ENCODE data around the gene MMP2.

The MMP2 gene

GRCh38 chr16:55443434-55444346 lies 35.3 kb upstream of the MMP2 start:
- Histone ChIP-seq H4K20me1 (no peaks in the 10 kb centered on the region), H3K4me2 (peak overlapping the region in 3 of 11 experiments; percentile 75 to 95 (median 78); a peak in 5 of 22 replicates), H3K4me1 (peaks cover 9 to 56% (median 11%) of the 10 kb centered on the region in 10 experiments), H3K4me3 (peak overlapping the region in 2 of 10 experiments; percentile 16 to 30; a peak in 4 of 20 replicates), H3K27me3 (no peaks in the 10 kb centered on the region), H3K9me3 (replicated peaks in 1 of 11) (no peaks in the 10 kb centered on the region), H3K36me3 (no peaks in the 10 kb centered on the region), H3K9ac (peak overlapping the region in 2 of 11 experiments; percentile 73 to 75; a peak in 4 of 22 replicates), H3K27ac (peak overlapping the region in 3 of 11 experiments; percentile 57 to 91 (median 87); a peak in 6 of 22 replicates)
- no peak for TF ChIP-seq Cebpa-rat (IDR thresholded peaks at IDR 0.05)

GRCh38 chr16:55444754-55445485 lies 34.1 kb upstream of the MMP2 start:
- peak overlapping the region; percentile 17 to 95 (median 51); a peak in 19 of 22 replicates for H3K4me2 ChIP-seq
- no peaks in the 10 kb centered on the region for H3K27me3 ChIP-seq
- peak overlapping the region in 1 of 10 experiments; percentile 16; a peak in 2 of 20 replicates for H3K4me3 ChIP-seq
- H3K27ac ChIP-seq: peak overlapping the region in 3 of 11 experiments; percentile 57 to 91 (median 87); a peak in 6 of 22 replicates
- H3K9me3 ChIP-seq (replicated peaks in 1 of 11): no peaks in the 10 kb centered on the region
- peaks cover 9 to 56% (median 11%) of the 10 kb centered on the region in 10 experiments for H3K4me1 ChIP-seq
- H4K20me1 ChIP-seq: no peaks in the 10 kb centered on the region
- peak overlapping the region in 2 of 11 experiments; percentile 73 to 75; a peak in 5 of 22 replicates for H3K9ac ChIP-seq
- H3K36me3 ChIP-seq: no peaks in the 10 kb centered on the region
- no peak for TF ChIP-seq Cebpa-rat (IDR thresholded peaks at IDR 0.05)

GRCh38 chr16:55447231-55447630 lies 31.8 kb upstream of the MMP2 start:
- H3K9ac ChIP-seq: no peak overlapping the region
- peaks cover 9 to 40% (median 11%) of the 10 kb centered on the region in 10 experiments for H3K4me1 ChIP-seq
- no peak overlapping the region for H3K4me2 ChIP-seq
- no peak overlapping the region for H3K27ac ChIP-seq
- no peaks in the 10 kb centered on the region for H3K27me3 ChIP-seq
- H4K20me1 ChIP-seq: no peaks in the 10 kb centered on the region
- no peaks in the 10 kb centered on the region for H3K36me3 ChIP-seq
- no peak overlapping the region for H3K4me3 ChIP-seq
- no peaks in the 10 kb centered on the region for H3K9me3 ChIP-seq (replicated peaks in 1 of 11)
- no peak for TF ChIP-seq Cebpa-rat (IDR thresholded peaks at IDR 0.05)

GRCh38 chr16:55452996-55453395 lies 26.0 kb upstream of the MMP2 start:
- H3K27ac ChIP-seq: no peak overlapping the region
- H4K20me1 ChIP-seq: no peaks in the 10 kb centered on the region
- H3K4me2 ChIP-seq: no peak overlapping the region
- H3K4me3 ChIP-seq: no peak overlapping the region
- no peaks in the 10 kb centered on the region for H3K9me3 ChIP-seq (replicated peaks in 1 of 11)
- H3K27me3 ChIP-seq: no peaks in the 10 kb centered on the region
- H3K9ac ChIP-seq: no peak overlapping the region
- H3K36me3 ChIP-seq: no peaks in the 10 kb centered on the region
- peaks cover 0 to 11% (median 0%) of the 10 kb centered on the region in 10 experiments; a peak in 4 of 20 replicates for H3K4me1 ChIP-seq
- TF ChIP-seq Cebpa-rat (IDR thresholded peaks at IDR 0.05): no peak

- H3K4me3 ChIP-seq: no peak overlapping the region
- no peaks in the 10 kb centered on the region for H4K20me1 ChIP-seq
- no peak for TF ChIP-seq Cebpa-rat (IDR thresholded peaks at IDR 0.05)
- peaks cover 0 to 11% (median 0%) of the 10 kb centered on the region in 10 experiments; a peak in 4 of 20 replicates for H3K4me1 ChIP-seq
- peak overlapping the region in 2 of 11 experiments; percentile 44 to 48; a peak in 4 of 22 replicates for H3K4me2 ChIP-seq
- H3K27me3 ChIP-seq: no peaks in the 10 kb centered on the region
- H3K9me3 ChIP-seq (replicated peaks in 1 of 11): no peaks in the 10 kb centered on the region
- H3K9ac ChIP-seq: no peak overlapping the region
- no peaks in the 10 kb centered on the region for H3K36me3 ChIP-seq
- H3K27ac ChIP-seq: no peak overlapping the region
Observed at GRCh38 chr16:55453909-55454308, 25.1 kb upstream of the MMP2 start.

- no peak overlapping the region for H3K4me2 ChIP-seq
- H3K4me1 ChIP-seq: peaks cover 0 to 11% (median 0%) of the 10 kb centered on the region in 10 experiments; a peak in 4 of 20 replicates
- no peak overlapping the region for H3K27ac ChIP-seq
- no peaks in the 10 kb centered on the region for H4K20me1 ChIP-seq
- no peaks in the 10 kb centered on the region for H3K27me3 ChIP-seq
- no peak overlapping the region for H3K4me3 ChIP-seq
- no peaks in the 10 kb centered on the region for H3K36me3 ChIP-seq
- no peak for TF ChIP-seq Cebpa-rat (IDR thresholded peaks at IDR 0.05)
- no peak overlapping the region for H3K9ac ChIP-seq
- H3K9me3 ChIP-seq (replicated peaks in 1 of 11): no peaks in the 10 kb centered on the region
Observed at GRCh38 chr16:55454861-55455260, 24.1 kb upstream of the MMP2 start.

- no peak for TF ChIP-seq Cebpa-rat (IDR thresholded peaks at IDR 0.05)
- Histone ChIP-seq H3K4me1 (no peaks in the 10 kb centered on the region; a peak in 1 of 20 replicates), H3K27me3 (no peaks in the 10 kb centered on the region), H3K27ac (no peak overlapping the region), H3K9me3 (replicated peaks in 1 of 11) (no peaks in the 10 kb centered on the region), H3K4me3 (no peak overlapping the region), H3K36me3 (no peaks in the 10 kb centered on the region), H3K4me2 (no peak overlapping the region), H4K20me1 (no peaks in the 10 kb centered on the region), H3K9ac (no peak overlapping the region)
Observed at GRCh38 chr16:55462241-55462640, 16.8 kb upstream of the MMP2 start.

- H3K27ac ChIP-seq: no peak overlapping the region
- H3K9ac ChIP-seq: no peak overlapping the region
- H4K20me1 ChIP-seq: no peaks in the 10 kb centered on the region
- no peak overlapping the region for H3K4me2 ChIP-seq
- no peak for TF ChIP-seq Cebpa-rat (IDR thresholded peaks at IDR 0.05)
- H3K27me3 ChIP-seq: no peaks in the 10 kb centered on the region
- peaks cover 0 to 7% (median 0%) of the 10 kb centered on the region in 10 experiments; a peak in 3 of 20 replicates for H3K4me1 ChIP-seq
- no peak overlapping the region for H3K4me3 ChIP-seq
- no peaks in the 10 kb centered on the region for H3K36me3 ChIP-seq
- H3K9me3 ChIP-seq (replicated peaks in 1 of 11): no peaks in the 10 kb centered on the region
Observed at GRCh38 chr16:55464375-55464774, 14.6 kb upstream of the MMP2 start.
